SK-N-SH (cell line): ENCODE results near the gene ENTPD2. TPM values are rescaled to one million over a fixed set of nuclear protein-coding genes. Genes with fewer than 3 reads are reported as not detected.

Experiments
- CTCF ChIA-PET: fragments of 300-600, 350-600 bp; formaldehyde crosslinking; extraction: SDS; loops from one replicate; lab custom pipeline; 2021; lab: Yijun Ruan, JAX
- POLR2A ChIA-PET: fragments of 350-600 bp; sonication (Branson Sonifier 250); formaldehyde crosslinking; extraction: SDS; loops from one replicate; lab custom pipeline; 2020; ENCODE audit warnings: antibody characterized with exemption, inconsistent platforms; lab: Yijun Ruan, JAX
- DNase-seq: peaks from one replicate; pipeline ENCODE4 v3.0.0; 2012
- H2AFZ ChIP-seq: fragments of 200-600 bp; sonication (generic); 2 replicates; pipeline ENCODE4 v1.8.1; 2016; ENCODE audit warnings: antibody characterized with exemption, mild to moderate bottlenecking, low read depth
- H3F3A ChIP-seq: fragments of 200-600 bp; sonication (generic); replicated peaks from 2 replicates; pipeline ENCODE3; 2016; ENCODE audit warnings: antibody characterized with exemption, mild to moderate bottlenecking; ENCODE audit not compliant: insufficient read depth
- H3K27ac ChIP-seq, 2 experiments: fragments of 200-500 bp in 1 of 2; fragments of 200-600 bp in 1 of 2; sonication (Bioruptor generic) in 1 of 2; sonication (generic), shearing (Covaris generic) in 1 of 2; 2 replicates each; pipeline versions ENCODE4 v1.5.1 to v1.6.1; 2014 to 2016; ENCODE audit warnings: low read depth in 2 of 2, inconsistent platforms in 1 of 2, low read length in 1 of 2, mild to moderate bottlenecking in 1 of 2, mixed read lengths in 1 of 2
- H3K27me3 ChIP-seq: fragments of 200-600 bp; sonication (generic), shearing (Covaris generic); 2 replicates; pipeline ENCODE4 v1.6.1; 2016; ENCODE audit warnings: mixed run types; ENCODE audit not compliant: insufficient read depth
- H3K36me3 ChIP-seq, 2 experiments: fragments of 200-500 bp in 1 of 2; fragments of 200-600 bp in 1 of 2; sonication (Bioruptor generic) in 1 of 2; sonication (generic) in 1 of 2; replicated peaks in 1 of 2; 2 replicates each; pipeline versions ENCODE3 to v1.5.1; 2014 to 2016; ENCODE audit warnings: low read length in 1 of 2, mild to moderate bottlenecking in 1 of 2; ENCODE audit not compliant: insufficient read depth in 2 of 2, control insufficient read depth in 1 of 2
- H3K4me1 ChIP-seq, 2 experiments: fragments of 200-500 bp in 1 of 2; fragments of 200-600 bp in 1 of 2; sonication (Bioruptor generic) in 1 of 2; sonication (generic), shearing (Covaris generic) in 1 of 2; 2 replicates each; pipeline versions ENCODE4 v1.5.1 to v1.6.1; 2014 to 2016; ENCODE audit warnings: low read depth in 1 of 2, low read length in 1 of 2, mixed run types in 1 of 2; ENCODE audit not compliant: insufficient read depth in 2 of 2, control insufficient read depth in 1 of 2
- H3K4me2 ChIP-seq: fragments of 200-600 bp; sonication (generic), shearing (Covaris generic); 2 replicates; pipeline ENCODE4 v1.6.1; 2017; ENCODE audit warnings: mixed run types
- H3K4me3 ChIP-seq, 2 experiments: fragments of 200-500 bp in 1 of 2; fragments of 200-600 bp in 1 of 2; sonication (Bioruptor generic) in 1 of 2; sonication (generic), shearing (Covaris generic) in 1 of 2; 2 replicates each; pipeline versions ENCODE4 v1.5.1 to v1.8.1; 2014 to 2016; ENCODE audit warnings: low read depth in 2 of 2, inconsistent platforms in 1 of 2, low read length in 1 of 2, mild to moderate bottlenecking in 1 of 2, mixed read lengths in 1 of 2, moderate library complexity in 1 of 2
- H3K79me2 ChIP-seq: fragments of 200-600 bp; sonication (generic); 2 replicates; pipeline ENCODE4 v1.8.1; 2017; ENCODE audit warnings: mild to moderate bottlenecking; ENCODE audit not compliant: insufficient read depth
- H3K9ac ChIP-seq: fragments of 200-600 bp; sonication (generic); 2 replicates; pipeline ENCODE4 v1.6.1; 2017; ENCODE audit warnings: mixed run types
- H3K9me2 ChIP-seq: fragments of 200-600 bp; sonication (generic); 2 replicates; pipeline ENCODE4 v1.6.1; 2017; ENCODE audit warnings: mixed run types
- H3K9me3 ChIP-seq: fragments of 200-600 bp; sonication (generic); 2 replicates; pipeline ENCODE4 v1.6.1; 2017; ENCODE audit warnings: mixed run types, mild to moderate bottlenecking, moderate library complexity
- H4K20me1 ChIP-seq: fragments of 200-600 bp; sonication (generic); 2 replicates; pipeline ENCODE4 v1.6.1; 2017; ENCODE audit warnings: mild to moderate bottlenecking, mixed run types; ENCODE audit not compliant: insufficient read depth
- EZH2phosphoT487 ChIP-seq: fragments of 200-600 bp; sonication (generic); IDR thresholded peaks from 2 replicates; pipeline ENCODE4 v1.6.1; 2017; ENCODE audit warnings: low read depth, mixed run types, mild to moderate bottlenecking, antibody characterized with exemption, moderate library complexity, borderline replicate concordance
- FOSL2 ChIP-seq: IDR thresholded peaks from 2 replicates; pipeline ENCODE4 v1.4.0; 2012; ENCODE audit warnings: low read depth, mild to moderate bottlenecking, moderate library complexity, borderline replicate concordance
- GABPA ChIP-seq: IDR thresholded peaks from 2 replicates; pipeline ENCODE4 v1.4.0; 2012; ENCODE audit warnings: low read depth, mild to moderate bottlenecking
- MXI1 ChIP-seq: IDR thresholded peaks from 2 replicates; pipeline ENCODE4 v1.6.1; 2012; ENCODE audit warnings: mild to moderate bottlenecking, low read depth, low read length, improper control_type of control experiment
- NFIC ChIP-seq: IDR thresholded peaks from 2 replicates; pipeline ENCODE4 v1.4.0; 2012; ENCODE audit warnings: borderline replicate concordance
- NRF1 ChIP-seq: IDR thresholded peaks from 2 replicates; pipeline ENCODE4 v1.6.1; 2012; ENCODE audit warnings: low read depth, mild to moderate bottlenecking, low read length
- RCOR1 ChIP-seq: fragments of 150-350 bp; IDR thresholded peaks from 2 replicates; pipeline ENCODE4 v1.6.1; 2017; ENCODE audit warnings: antibody characterized with exemption, low read length
- REST ChIP-seq: IDR thresholded peaks from 2 replicates; pipeline ENCODE4 v1.6.1; 2012; ENCODE audit warnings: mild to moderate bottlenecking, low read depth, low read length, moderate library complexity
- RFX5 ChIP-seq: IDR thresholded peaks from 2 replicates; pipeline ENCODE4 v1.6.1; 2012; ENCODE audit warnings: mild to moderate bottlenecking, improper control_type of control experiment, low read length
- SIN3A ChIP-seq: IDR thresholded peaks from 2 replicates; pipeline ENCODE4 v1.6.1; 2012; ENCODE audit warnings: low read depth, mild to moderate bottlenecking, low read length, moderate library complexity, borderline replicate concordance
- TCF12 ChIP-seq: IDR thresholded peaks from 2 replicates; pipeline ENCODE4 v1.4.0; 2012
- TEAD4 ChIP-seq: IDR thresholded peaks from 2 replicates; pipeline ENCODE4 v1.4.0; 2012; ENCODE audit warnings: mild to moderate bottlenecking, borderline replicate concordance; ENCODE audit not compliant: insufficient read depth
- ZBTB33 ChIP-seq: IDR thresholded peaks from 2 replicates; pipeline ENCODE4 v1.4.0; 2012; ENCODE audit warnings: low read depth, borderline replicate concordance
- WGBS: methylation state at CpG from one replicate; pipeline ENCODE4 v1.1.6; 2017; ENCODE audit warnings: low lambda C conversion rate; 5-methylcytosine and 5-hydroxymethylcytosine counted together
- polyA plus RNA-seq, 3 experiments: library from polyadenylated mRNA; depleted of rRNA; stranded (reverse); fragments of >200 nt; gene quantifications; 2 replicates each; pipeline ENCODE4 v1.2.3, GENCODE V29; 2012

The ENTPD2 gene
- polyA plus RNA-seq, 1 of the 3 experiments (the other 2 are of a cell fraction), result not detected

- no peaks in the 10 kb centered on the region for H3K79me2 ChIP-seq
- H3K4me3 ChIP-seq, result no peak overlapping the region
- TF ChIP-seq TEAD4 (no peak), ZBTB33 (no peak), NRF1 (no peak), REST (no peak), MXI1 (no peak), EZH2phosphoT487 (no peak), FOSL2 (no peak), GABPA (no peak), TCF12 (no peak), RFX5 (no peak), SIN3A (no peak), NFIC (no peak), RCOR1 (no peak)
- TF ChIP-seq, all 33 proteins: peak for 0
- Histone ChIP-seq H3K9ac (no peak overlapping the region), H3K27me3 (no peaks in the 10 kb centered on the region), H3K9me2 (no peaks in the 10 kb centered on the region), H4K20me1 (0 out of 2 replicates have a peak, but pooled peaks cover under 1% of the 10 kb centered on the region), H3K36me3 (peaks cover 0 to 17% of the 10 kb centered on the region in 2 experiments), H2AFZ (no peak overlapping the region), H3K4me1 (no peaks in the 10 kb centered on the region), H3K4me2 (no peak overlapping the region), H3K9me3 (no peaks in the 10 kb centered on the region), H3F3A (no peaks in the 10 kb centered on the region), H3K27ac (no peak overlapping the region)
- ChIA-PET POLR2A (no interaction called here), CTCF (interaction anchor here (0.9 to 1.3 kb wide), 2 partner anchors 9 to 19 kb away, joined by 3 read pairs; no protein-coding TSS in a partner anchor)
- 91% methylated on average over 6 of the region's 16 CpGs for WGBS
- DNase-seq, result no peak
Measured at GRCh38 chr9:137016436-137016835, 37.4 kb downstream of the ENTPD2 start.
